ENCODE measurements around the gene NR4A1.

NR4A1 gene

DNA sequence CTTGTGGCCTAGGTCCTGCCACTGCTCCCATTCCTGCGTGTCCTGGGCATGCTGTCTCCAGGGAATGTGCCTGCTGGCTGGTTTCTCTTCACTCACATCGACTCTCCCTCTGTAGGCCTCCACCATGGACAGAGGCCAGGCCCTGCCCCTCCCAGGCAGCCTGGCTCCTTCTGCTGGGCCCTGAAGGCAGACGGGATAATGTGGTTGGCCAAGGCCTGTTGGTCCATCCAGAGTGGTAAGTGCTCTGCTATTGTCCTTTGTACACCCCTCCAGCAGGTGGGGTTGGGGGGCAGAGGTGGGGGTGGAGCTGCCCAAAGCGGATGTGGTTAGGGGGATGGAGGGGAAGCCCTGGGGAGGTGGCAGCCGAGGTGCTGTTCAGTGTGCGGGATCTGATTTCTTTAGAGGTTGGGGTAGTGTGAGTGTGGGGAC lies 9.5 kb upstream of the NR4A1 start:
- DNase-seq (ENCODE audit: low spot score) = peak; percentile 69

DNA sequence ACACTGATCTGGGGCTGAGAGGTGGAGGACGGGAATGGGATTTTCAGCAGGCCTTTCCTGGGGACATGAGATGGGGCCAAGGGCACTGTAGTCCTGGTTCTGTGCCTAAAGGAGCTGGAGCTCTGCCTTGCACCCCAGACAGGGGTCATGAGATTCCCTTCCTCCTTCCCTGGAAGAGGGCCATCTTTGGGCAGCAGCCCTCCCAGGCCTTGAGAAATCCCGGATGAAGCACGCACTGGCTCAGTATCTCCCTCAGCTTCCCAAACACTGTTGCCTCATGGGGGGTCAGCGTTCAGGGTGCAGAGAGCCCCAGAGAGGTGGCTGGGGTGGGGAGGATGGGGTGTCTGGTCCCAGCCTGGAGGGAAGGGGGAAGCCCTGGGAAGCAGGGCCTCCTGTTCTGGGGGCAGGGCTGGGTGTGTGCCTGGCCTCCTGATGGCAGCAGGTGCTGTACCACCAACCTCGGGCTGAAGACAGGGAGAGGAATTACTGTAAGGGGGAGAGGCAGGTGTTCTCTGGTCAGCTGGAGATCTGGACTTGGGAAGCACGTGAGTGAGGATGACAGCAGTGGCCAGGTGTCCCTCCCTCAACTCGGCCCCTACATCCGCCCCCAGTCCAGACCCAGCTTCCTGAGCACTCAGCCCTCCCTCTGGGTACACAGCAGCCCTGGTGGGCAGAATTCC lies 8.4 kb upstream of the NR4A1 start:
- no peak for DNase-seq (ENCODE audit: low spot score)

DNA sequence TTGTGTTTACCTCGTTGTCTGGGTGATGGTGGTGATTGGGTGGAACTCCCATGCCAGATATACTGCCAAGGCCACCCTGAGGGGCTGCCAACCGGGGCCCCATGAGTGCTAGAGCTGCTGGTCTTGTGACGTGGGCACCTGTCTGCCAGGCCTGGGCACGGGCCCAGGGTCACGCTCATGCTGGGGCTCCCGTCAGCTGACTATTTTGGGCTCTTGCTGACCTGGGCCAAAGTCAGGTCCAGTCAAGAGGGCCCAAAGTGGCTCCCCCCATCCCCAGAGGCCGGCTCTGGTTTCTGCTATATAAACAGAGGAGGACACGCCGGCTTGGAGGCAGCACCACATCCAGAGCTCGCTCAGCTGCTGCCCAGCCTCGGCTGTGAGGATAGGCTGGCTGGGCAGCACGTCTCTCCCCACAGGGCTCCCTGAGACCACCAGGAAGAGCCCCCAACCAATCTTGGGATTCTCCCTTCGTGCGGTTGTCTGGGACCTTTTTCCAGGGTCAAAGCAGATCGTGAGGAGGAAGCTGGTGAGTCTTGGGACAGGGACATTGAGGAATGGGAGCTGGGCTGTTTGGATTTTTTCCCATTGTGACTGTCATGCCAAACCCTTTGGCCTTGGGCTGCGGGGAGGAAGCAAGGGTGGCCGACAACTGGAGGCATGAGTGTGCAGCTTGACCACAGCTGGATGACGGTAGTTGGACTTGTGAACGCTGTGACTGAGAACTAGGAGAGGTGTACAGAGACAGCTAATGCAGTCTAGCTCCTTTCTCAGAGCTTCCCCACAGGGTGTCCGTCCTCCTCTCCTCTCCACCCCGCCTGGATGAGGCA lies 7.6 kb upstream of the NR4A1 start:
- peak; percentile 60 for DNase-seq (ENCODE audit: low spot score)

DNA sequence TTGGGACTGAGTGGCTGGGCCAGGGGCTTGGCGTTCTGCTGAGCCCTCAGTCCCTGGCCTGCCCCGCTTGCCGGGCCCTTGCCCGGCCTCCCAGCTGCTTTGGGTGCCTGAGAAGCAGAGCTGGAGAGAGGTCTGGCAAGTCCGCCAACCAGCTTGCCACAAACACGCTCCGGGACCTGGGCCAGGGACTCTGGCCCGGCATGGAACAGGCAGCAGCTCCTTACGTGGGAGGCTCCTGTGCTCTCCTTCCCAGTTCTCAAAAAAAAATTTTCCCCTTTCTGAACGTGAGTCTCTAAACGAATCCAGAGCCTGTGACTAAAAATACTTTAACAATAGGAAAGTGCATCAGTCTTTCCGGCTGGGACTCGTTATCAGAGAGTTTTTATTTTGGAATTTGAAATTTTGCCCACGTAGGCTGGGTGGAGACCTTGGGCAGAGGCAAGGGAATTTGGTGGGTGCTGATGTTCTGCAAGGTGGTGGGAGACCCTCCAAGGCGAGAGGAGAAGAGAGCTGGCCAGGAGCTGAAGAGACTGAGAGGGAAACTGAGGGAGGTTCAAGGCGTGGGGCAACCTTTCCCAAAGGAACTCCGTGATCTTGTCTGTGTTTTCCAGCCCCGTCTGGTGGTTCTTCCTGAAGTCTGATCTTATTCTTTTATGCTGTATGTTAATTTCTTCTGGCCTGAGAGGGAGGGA lies 6.8 kb upstream of the NR4A1 start:
- DNase-seq (ENCODE audit: low spot score) = peak; percentile 91

DNA sequence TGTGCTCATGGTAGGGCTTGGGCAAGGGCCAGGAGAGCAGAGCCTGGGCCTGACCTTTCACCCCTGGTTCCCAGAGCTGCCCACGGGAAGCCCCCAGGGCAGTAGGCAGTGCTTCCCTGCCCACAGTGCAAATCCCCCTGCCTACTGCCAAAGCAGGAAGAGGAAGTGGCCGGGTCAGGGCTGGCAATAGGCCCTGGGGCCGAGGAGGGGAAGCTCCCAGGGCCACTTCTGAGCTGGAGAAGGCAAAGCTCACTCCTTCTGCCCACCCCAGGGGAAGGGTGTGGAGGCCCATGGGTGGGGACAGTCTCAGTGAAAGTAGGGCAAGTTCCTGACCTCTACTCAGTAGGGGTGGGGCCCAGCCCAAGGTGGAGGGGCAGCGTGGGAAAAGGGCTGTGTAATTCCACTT lies 5.4 kb upstream of the NR4A1 start:
- DNase-seq (ENCODE audit: low spot score) = no peak

DNA sequence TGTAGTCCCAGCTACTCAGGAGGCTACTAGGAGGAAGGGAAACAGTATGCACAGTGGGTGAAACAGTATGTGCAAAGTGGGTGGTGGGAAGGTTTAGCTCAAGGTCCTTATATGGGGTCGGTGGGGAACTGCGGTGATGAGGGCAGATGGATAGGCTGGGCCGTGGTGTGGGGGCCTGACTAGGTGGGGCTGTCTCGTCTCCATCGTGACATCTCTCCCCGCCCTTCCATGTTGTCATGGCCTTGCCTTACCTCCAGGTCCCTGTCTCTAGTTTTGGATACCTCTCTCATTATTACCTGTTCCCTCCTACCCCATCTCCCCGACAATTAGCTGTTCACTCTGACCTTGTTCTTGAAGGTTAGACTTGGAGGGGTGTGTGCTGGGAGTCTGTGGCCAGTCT lies 4.4 kb upstream of the NR4A1 start:
- DNase-seq (ENCODE audit: low spot score) = no peak

DNA sequence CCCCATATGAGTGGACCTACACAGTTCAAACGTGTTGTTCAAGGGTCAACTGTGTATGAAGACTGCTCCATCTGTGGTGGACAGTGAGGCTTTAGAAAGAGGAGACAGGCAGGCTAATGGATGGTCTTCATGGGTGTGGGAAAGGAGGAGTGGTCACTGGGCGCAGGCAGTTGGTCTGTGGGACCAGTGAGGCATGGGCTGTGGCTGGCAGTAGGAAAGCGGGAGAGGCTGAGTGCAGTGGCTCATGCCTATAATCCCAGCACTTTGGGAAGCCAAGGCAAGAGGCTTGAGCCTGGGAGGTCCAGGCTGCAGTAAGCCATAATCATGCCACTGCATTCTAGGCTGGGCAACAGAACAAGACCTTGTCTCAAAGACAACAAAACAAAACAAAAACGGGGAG lies 2.0 kb upstream of the NR4A1 start:
- DNase-seq (ENCODE audit: low spot score) = no peak

DNA sequence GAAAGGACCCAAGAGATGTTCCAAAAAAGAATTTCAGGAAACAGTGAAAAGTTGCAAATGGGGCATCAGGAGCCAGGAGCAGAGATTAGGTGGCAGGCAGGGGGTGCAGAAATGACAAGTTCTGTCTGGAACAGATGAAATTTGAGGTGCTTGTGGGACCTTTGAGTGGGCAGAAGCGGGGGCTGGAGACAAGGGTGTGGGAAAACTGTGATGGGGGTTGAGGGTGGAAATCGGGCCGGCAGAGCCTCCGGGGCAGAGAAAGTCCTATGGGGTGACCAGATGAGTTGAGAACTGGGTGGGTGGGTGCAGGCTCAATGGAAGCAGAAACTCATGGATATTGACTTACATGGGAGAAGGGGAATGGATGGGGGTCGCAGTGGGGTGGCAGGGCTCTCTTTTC lies 1.6 kb upstream of the NR4A1 start:
- DNase-seq (ENCODE audit: low spot score) = no peak

DNA sequence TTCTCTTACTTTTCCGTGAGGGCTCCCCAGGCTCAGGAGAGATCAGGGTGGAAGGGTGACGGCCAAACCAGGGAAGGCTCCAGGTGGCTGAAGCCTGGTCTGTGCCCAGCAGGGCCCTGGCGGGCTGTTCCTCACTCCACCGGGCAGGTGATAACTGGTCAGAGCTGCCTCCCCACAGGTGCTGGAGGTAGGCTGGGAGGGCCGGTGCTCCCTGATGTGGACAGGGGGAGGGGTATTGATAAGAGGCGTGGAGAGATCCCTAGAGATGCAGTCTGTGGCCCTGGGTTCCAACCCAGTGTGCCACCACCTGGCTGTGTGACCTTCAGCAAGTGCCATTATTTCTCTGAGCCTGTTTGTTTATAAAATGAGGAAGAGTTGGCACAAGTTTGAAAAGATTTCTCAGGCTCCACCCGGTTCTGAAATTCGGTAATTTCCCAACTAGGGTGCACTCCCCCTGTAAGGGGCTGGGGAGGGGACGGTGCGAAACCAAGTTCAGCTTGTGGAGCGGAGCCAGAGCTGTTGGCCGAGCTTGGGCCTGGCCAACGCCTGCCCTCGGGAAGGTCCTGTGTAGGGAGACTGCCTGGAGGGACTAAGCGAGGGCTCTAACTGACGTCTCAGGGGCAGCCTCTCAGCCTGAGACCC lies 1.0 kb upstream of the NR4A1 start:
- DNase-seq (ENCODE audit: low spot score) = no peak

DNA sequence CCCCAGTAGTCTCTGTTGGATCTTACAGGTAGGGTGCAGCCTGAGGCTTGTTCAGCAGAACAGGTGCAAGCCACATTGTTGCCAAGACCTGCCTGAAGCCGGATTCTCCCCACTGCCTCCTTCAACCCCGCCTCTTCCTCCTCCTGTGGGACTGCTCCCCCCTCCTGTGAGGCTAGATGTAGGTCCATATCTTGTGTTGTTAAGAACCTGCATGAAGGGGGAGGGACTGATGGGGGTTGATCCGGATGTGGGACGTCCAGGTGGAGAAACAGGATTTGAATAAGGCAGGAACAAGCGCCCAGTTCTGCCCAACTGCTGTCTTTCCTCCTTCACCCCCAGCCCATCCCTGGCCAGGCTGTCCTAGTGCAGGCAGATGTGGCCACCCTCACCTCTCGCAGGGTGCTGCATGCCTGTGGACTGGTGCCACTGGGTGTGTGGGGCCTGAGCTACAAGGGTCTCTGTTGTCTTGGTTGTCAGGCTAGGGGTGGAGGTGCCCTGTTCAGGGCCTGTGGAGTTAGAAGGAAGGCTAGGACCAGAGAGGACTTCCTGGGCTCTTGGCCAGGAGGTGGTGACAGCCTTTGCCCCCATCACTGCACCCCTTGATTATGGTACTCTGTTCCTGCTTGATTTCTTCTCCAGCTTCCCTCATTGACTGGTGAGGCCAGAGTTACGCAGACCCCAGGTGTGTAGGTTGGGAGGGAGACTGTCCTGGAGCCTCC lies 1.4 kb downstream of the NR4A1 start:
- DNase-seq (ENCODE audit: low spot score) = no peak

DNA sequence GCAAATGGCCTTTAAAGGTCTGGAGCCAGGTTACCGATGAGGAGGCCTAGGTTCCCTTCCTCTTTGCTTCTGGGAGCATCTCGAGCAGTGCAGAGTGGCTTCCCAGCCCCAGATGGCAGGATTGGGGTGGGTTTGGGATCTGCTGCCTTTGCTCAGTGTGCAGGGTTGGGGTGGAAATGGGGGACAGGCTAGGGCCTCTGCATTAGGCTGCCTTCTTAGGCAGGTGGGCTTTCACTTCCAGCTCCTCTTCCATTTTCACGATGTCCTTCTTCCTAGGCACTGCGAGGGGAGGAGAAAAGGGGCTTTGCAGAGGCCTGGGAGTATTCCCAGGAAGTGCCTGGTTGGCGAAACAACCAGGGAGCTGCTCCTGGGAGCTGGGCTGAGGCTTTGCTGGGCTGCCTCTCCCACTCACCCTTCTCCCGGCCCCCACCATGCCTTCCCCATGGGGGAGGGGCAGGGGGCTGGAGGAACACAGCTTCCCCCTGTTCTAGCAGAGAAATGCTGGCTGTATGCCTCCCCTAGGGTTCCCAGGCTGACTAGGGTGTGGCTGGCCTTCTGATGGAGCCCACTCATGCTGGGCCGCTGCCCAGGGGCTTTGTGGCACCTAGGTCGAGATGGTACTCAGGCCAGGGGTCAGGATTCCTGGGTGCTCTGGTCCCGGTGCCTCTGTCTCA lies 2.4 kb downstream of the NR4A1 start:
- no peak for DNase-seq (ENCODE audit: low spot score)

DNA sequence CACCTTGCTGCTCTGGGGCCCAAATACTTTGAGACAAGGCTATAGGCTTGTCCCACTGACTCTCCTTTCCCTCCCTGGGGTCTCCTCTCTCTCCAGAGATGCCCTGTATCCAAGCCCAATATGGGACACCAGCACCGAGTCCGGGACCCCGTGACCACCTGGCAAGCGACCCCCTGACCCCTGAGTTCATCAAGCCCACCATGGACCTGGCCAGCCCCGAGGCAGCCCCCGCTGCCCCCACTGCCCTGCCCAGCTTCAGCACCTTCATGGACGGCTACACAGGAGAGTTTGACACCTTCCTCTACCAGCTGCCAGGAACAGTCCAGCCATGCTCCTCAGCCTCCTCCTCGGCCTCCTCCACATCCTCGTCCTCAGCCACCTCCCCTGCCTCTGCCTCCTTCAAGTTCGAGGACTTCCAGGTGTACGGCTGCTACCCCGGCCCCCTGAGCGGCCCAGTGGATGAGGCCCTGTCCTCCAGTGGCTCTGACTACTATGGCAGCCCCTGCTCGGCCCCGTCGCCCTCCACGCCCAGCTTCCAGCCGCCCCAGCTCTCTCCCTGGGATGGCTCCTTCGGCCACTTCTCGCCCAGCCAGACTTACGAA lies 3.1 kb downstream of the NR4A1 start:
- DNase-seq (ENCODE audit: low spot score) = no peak

DNA sequence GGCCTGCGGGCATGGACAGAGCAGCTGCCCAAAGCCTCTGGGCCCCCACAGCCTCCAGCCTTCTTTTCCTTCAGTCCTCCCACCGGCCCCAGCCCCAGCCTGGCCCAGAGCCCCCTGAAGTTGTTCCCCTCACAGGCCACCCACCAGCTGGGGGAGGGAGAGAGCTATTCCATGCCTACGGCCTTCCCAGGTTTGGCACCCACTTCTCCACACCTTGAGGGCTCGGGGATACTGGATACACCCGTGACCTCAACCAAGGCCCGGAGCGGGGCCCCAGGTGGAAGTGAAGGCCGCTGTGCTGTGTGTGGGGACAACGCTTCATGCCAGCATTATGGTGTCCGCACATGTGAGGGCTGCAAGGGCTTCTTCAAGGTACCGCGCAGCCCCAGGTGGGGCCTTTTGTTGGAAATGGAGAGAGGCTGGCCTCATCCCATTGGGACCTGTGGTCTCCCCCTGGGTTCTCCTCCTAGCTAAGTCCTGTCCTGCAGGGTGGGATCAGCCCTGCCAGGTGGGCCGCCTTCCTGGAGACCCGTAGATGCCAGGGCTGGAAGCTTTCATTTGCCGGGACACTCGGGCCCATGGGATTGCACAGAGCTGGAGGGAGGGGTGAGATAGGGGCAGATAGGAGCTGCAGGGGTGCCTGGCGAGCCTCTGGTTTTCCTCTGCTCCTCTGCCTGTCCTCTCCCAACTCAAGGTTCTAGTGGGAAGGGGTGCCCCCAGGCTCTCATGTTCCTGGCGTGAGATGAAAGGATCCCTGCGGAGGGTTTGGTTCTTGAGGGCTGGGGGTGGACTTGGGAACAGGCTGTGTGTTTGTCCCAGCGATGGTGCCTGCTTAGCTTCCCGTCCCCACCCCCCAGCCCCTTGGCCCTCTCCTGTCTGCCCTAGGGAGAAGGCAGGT lies 3.8 kb downstream of the NR4A1 start:
- DNase-seq (ENCODE audit: low spot score) = no peak

DNA sequence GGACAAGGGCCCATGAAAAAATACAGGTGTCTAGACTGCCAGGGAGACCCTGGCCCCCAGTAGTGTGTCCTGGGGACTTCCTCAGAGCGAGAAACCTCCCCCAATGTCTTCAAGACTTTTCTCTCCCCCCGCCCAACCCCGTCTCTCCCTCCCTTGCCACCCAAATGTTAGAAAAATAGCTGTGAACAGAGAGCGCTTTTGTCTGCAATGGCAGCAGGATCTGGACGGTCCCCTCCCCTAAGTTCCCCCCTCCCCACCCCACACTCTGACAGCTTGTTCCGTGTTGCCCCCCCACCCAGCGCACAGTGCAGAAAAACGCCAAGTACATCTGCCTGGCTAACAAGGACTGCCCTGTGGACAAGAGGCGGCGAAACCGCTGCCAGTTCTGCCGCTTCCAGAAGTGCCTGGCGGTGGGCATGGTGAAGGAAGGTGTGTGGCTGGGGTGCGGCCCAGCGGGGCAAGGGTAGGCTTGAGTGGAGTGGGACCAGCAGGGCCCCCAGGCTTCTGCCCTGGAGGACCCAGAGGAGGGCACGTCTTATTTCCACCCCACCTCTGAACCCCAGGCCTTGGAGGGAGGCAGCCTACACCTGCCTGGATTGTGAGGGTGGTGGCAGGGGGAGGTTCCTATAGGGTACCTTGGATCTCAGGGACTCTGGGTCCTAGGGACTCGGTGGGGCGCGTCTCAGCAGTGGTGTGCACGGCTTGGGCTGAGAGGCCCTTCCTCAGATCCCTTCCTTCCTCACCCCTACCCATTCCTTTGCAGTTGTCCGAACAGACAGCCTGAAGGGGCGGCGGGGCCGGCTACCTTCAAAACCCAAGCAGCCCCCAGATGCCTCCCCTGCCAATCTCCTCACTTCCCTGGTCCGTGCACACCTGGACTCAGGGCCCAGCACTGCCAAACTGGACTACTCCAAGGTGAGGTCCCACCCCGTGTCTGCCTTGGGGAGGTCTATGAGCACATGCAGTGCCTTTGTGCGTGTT lies 4.8 kb downstream of the NR4A1 start:
- no peak for DNase-seq (ENCODE audit: low spot score)

DNA sequence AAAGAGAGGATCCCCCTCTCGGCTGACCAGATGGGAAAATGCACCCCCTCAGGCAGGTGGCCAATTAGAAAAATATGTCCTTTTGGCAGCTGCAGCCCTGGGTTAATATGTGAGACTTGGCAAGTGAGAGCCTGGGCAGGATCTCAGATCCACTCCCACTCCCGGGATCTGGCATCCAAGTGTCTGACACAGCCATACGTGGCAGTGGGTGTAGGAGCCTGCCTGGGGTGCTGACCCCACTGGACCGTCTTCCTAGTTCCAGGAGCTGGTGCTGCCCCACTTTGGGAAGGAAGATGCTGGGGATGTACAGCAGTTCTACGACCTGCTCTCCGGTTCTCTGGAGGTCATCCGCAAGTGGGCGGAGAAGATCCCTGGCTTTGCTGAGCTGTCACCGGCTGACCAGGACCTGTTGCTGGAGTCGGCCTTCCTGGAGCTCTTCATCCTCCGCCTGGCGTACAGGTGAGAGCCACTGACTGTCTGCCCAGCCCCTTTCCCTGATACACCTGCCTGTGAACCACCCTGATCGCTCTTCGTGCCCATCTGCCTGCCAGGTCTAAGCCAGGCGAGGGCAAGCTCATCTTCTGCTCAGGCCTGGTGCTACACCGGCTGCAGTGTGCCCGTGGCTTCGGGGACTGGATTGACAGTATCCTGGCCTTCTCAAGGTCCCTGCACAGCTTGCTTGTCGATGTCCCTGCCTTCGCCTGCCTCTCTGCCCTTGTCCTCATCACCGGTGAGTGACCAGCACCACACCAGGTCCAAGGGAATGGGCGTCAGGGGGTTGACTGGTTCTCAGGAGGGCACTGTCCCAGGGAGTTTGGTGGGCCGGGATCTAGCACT lies 5.8 kb downstream of the NR4A1 start:
- DNase-seq (ENCODE audit: low spot score) = peak; percentile 67

DNA sequence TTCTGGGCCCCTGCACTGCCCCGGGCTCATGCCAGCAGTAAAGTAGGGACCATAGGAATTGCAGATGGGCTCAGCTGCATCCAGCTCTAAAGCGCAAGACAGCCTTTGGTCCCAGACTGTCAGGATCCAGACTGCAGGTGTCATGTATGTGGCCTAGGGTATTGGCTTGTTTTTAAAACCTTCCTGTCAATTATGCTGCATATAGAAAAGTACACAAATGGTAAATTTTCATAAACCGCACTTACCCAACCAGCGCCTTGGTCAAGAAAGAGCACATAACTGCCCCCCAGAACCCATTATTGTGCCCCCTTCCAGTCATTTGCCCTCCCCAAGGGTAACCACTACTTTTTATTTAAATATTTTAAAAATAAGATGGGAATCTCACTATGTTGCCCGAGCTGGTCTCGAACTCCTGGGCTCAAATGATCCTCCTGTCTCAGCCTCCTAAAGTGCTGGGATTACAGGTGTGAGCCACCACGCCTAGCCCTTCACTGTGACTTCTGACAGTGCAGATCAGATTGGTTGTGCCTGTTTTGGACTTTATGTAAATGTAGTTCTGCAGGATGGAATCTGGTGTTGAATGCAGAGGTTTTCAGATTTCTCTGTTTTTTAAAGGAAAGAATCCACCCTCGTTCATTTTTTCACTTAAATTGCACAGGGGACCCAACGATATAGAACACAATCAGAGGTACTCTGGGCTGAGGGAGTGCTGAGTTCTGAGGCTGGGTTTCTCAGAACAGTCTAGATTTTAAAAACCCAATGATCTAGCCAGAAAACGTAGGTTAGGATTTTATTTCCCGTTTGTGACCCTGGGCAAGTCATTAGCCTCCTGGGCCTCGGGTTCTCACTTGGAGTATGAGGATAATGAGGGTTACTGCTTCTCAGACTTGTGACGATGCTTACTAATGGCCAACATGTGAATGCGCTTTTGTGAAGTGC lies 6.7 kb downstream of the NR4A1 start:
- DNase-seq (ENCODE audit: low spot score) = no peak

Data from AG08395 (cell line).